HepG2 (cell line): ENCODE results near the gene RAB28. TPM values are rescaled to one million over a fixed set of nuclear protein-coding genes. Genes with fewer than 3 reads are reported as not detected.
"Not testable (repeated sequence)": the region's sequence is repeated elsewhere in the genome, so short reads cannot be mapped to it uniquely, and the experiment has no call there.

Experiments used
- ATAC-seq: fragments of 200-7000 bp; cut with Tn5 transposase; 3 replicates; pipeline ENCODE4 v1.9.1; 2020; ENCODE audit warnings: mild to moderate bottlenecking, moderate library complexity
- BruUV-seq: library from RNA; stranded (reverse); fragments of 400-500 nt; replicated peaks from 2 replicates; lab custom pipeline; 2021; lab: Mats Ljungman, UMichigan
- CTCF ChIA-PET: fragments of 300-600 bp; formaldehyde crosslinking; extraction: SDS; loops from one replicate; lab custom pipeline; 2021; ENCODE audit warnings: low total read pairs, inconsistent platforms, low intra/inter-chr PET ratio; lab: Yijun Ruan, JAX
- POLR2A ChIA-PET: fragments of 350-600 bp; sonication (Branson Sonifier 250); formaldehyde crosslinking; loops from one replicate; lab custom pipeline; 2020; ENCODE audit warnings: antibody characterized with exemption, inconsistent platforms; lab: Yijun Ruan, JAX
- DNase-seq: peaks from one replicate; pipeline ENCODE4 v3.0.0-alpha.2; 2015; ENCODE audit warnings: low spot score
- FAIRE-seq: peaks from 3 replicates; lab custom pipeline; 2011; peaks lifted over from hg19 to GRCh38; lab: Jason Lieb, UNC
- H2AFZ ChIP-seq: one replicate; pipeline ENCODE4 v1.6.1; 2011; ENCODE audit warnings: low read length, inconsistent platforms
- H3K27ac ChIP-seq: fragments of 300-600 bp; 3 replicates; pipeline ENCODE4 v1.8.0; 2011; ENCODE audit warnings: mixed run types, mild to moderate bottlenecking, mixed read lengths, low read length, inconsistent platforms; ENCODE audit not compliant: insufficient read depth; ENCODE audit errors: extremely low read length
- H3K27me3 ChIP-seq, 2 experiments: fragments of 200-600 bp in 1 of 2; 2 replicates in 1 of 2; 3 replicates in 1 of 2; pipeline versions ENCODE4 v1.6.0 to v1.8.0; 2011; ENCODE audit warnings: low read length in 2 of 2, mild to moderate bottlenecking in 2 of 2, moderate library complexity in 2 of 2, inconsistent platforms in 1 of 2; ENCODE audit not compliant: insufficient read depth in 2 of 2, control insufficient read depth in 1 of 2
- H3K36me3 ChIP-seq, 2 experiments: fragments of 200-600 bp in 1 of 2; replicated peaks in 1 of 2; 2 replicates in 1 of 2; 3 replicates in 1 of 2; pipeline versions ENCODE4 v1.5.1 to v1.8.0; 2011; ENCODE audit warnings: low read length in 2 of 2, inconsistent platforms in 1 of 2; ENCODE audit not compliant: insufficient read depth in 2 of 2, control insufficient read depth in 1 of 2
- H3K4me1 ChIP-seq: 2 replicates; pipeline ENCODE4 v1.5.1; 2012; ENCODE audit warnings: low read length, inconsistent platforms; ENCODE audit not compliant: insufficient read depth
- H3K4me2 ChIP-seq: 2 replicates; pipeline ENCODE4 v1.6.0; 2011; ENCODE audit warnings: low read depth, low read length, inconsistent platforms
- H3K4me3 ChIP-seq, 3 experiments: fragments of 200-600 bp in 1 of 3; sonication (generic), shearing (Covaris generic) in 1 of 3; replicated peaks in 1 of 3; 2 replicates each; pipeline ENCODE4 v1.5.1; 2011 to 2016; ENCODE audit warnings: low read length in 3 of 3, inconsistent platforms in 2 of 3, low read depth in 2 of 3, mild to moderate bottlenecking in 2 of 3, control low read depth in 1 of 3, mixed read lengths in 1 of 3; ENCODE audit not compliant: insufficient read depth in 1 of 3
- H3K79me2 ChIP-seq: one replicate; pipeline ENCODE4 v1.6.1; 2011; ENCODE audit warnings: low read length, inconsistent platforms; ENCODE audit not compliant: insufficient read depth
- H3K9ac ChIP-seq: 2 replicates; pipeline ENCODE4 v1.6.0; 2011; ENCODE audit warnings: mild to moderate bottlenecking, low read depth, low read length, inconsistent platforms; ENCODE audit not compliant: insufficient read depth
- H3K9me3 ChIP-seq: 2 replicates; pipeline ENCODE4 v1.5.1; 2012; ENCODE audit warnings: mild to moderate bottlenecking, low read length
- H4K20me1 ChIP-seq: 2 replicates; pipeline ENCODE4 v1.6.0; 2011; ENCODE audit warnings: inconsistent platforms, mild to moderate bottlenecking, low read length, moderate library complexity; ENCODE audit not compliant: insufficient read depth
- HIVEP1 ChIP-seq: sonication (generic); formaldehyde crosslinking; IDR thresholded peaks from 2 replicates; pipeline ENCODE4 v1.4.0; 2020; ENCODE audit warnings: mild to moderate bottlenecking, missing genetic modification reagents
- HNRNPUL1 ChIP-seq: fragments of 200-400 bp; formaldehyde crosslinking; IDR thresholded peaks from 2 replicates; pipeline ENCODE4 v1.6.1; 2017; ENCODE audit warnings: low read depth, mild to moderate bottlenecking, low read length, moderate library complexity
- MIER2 ChIP-seq: IDR thresholded peaks from 2 replicates; pipeline ENCODE4 v1.6.1; 2016; ENCODE audit warnings: missing biosample characterization, missing genetic modification reagents
- PHF21A ChIP-seq: sonication (generic); formaldehyde crosslinking; IDR thresholded peaks from 2 replicates; pipeline ENCODE4 v1.5.0; 2020; ENCODE audit warnings: mild to moderate bottlenecking, missing genetic modification reagents
- REXO4 ChIP-seq: sonication (generic); formaldehyde crosslinking; IDR thresholded peaks from 2 replicates; pipeline ENCODE4 v1.8.0; 2022; ENCODE audit warnings: missing genetic modification reagents, mild to moderate bottlenecking, borderline replicate concordance
- ZNF333 ChIP-seq: sonication (generic); formaldehyde crosslinking; IDR thresholded peaks from 2 replicates; pipeline ENCODE4 v1.4.0; 2020; ENCODE audit warnings: mild to moderate bottlenecking, missing genetic modification reagents, borderline replicate concordance
- ZNF350 ChIP-seq: sonication (generic); formaldehyde crosslinking; IDR thresholded peaks from 2 replicates; pipeline ENCODE4 v1.4.0; 2020; ENCODE audit warnings: mild to moderate bottlenecking, low read depth, missing genetic modification reagents, borderline replicate concordance
- ZNF562 ChIP-seq: sonication (generic); formaldehyde crosslinking; IDR thresholded peaks from 2 replicates; pipeline ENCODE4 v1.8.0; 2022; ENCODE audit warnings: missing genetic modification reagents, borderline replicate concordance
- ZNF605 ChIP-seq: sonication (generic); formaldehyde crosslinking; IDR thresholded peaks from 2 replicates; pipeline ENCODE4 v1.8.0; 2022; ENCODE audit warnings: mild to moderate bottlenecking, missing genetic modification reagents
- ZSCAN20 ChIP-seq: sonication (generic); formaldehyde crosslinking; IDR thresholded peaks from 2 replicates; pipeline ENCODE4 v1.4.0; 2020; ENCODE audit warnings: missing genetic modification reagents, mild to moderate bottlenecking, borderline replicate concordance
- WGBS: methylation state at CpG from one replicate; pipeline ENCODE4 v1.1.6; 2017; ENCODE audit warnings: low lambda C conversion rate; 5-methylcytosine and 5-hydroxymethylcytosine counted together
- in situ Hi-C: cut with HindIII; loops from 2 replicates; pipeline ENCODE4 v1.10.0; 2017; ENCODE audit warnings: low pct_unique_long_range_greater_than_20kb; ENCODE audit not compliant: extremely low pct_ligation_motif_present
- intact Hi-C: fragments of 100-400 bp; cut with micrococcal nuclease; formaldehyde crosslinking; loops from one replicate; pipeline ENCODE4 v1.10.0; 2022; ENCODE audit not compliant: unreplicated experiment
- polyA plus RNA-seq, 8 experiments: library from polyadenylated mRNA; depleted of rRNA in 3 of 8; stranded (reverse) in 7 of 8; unstranded in 1 of 8; fragments of >200 nt; fragmentation: Illumina TruSeq in 4 of 8; extraction: Trizol in 4 of 8; gene quantifications; 2 replicates each; pipeline versions ENCODE4 v1.2.1 to v1.2.3, GENCODE V29; 2011 to 2016; ENCODE audit warnings: low read depth in 4 of 8, missing spikeins in 1 of 8, mixed read lengths in 1 of 8; ENCODE audit not compliant: insufficient read depth in 1 of 8
- total RNA-seq, 5 experiments: library from RNA; depleted of rRNA; stranded (reverse); fragments of >200 nt; fragmentation: Illumina TruSeq; extraction: Trizol; gene quantifications; 2 replicates each; pipeline ENCODE4 v1.2.3, GENCODE V29; 2016; ENCODE audit warnings: low read depth in 1 of 5
- TF ChIP-seq, protein P1 (sequence below): sonication (generic); formaldehyde crosslinking; conservative IDR thresholded peaks from 2 replicates; pipeline ENCODE4 v1.4.0; 2020; ENCODE audit warnings: mild to moderate bottlenecking, missing genetic modification reagents, moderate library complexity

Gene RAB28
- total and polyA plus RNA-seq, 2 of the 13 experiments (the other 11 are each of a cell fraction or from before 2014, with no cell fraction given): 11.8 to 18.2 TPM

DNA sequence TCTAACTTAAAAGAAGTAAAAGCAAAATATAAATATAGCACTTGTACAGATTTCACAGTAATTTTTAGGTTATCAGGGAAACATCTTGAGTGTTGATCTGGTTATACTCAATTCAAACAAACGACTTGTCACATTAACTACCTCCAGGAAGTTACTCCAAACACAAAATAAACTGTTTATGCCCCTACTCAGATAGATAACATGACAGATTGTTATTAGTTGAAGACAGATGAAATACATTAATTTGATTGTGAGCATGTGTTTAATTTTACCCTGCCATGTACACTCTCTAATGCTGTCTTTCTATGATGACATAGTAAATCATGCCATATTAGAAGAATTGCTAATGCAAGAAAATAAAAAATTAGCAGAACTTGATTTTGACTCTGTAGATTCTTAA lies 88.0 kb downstream of the RAB28 start:
- POLR2A ChIA-PET: no interaction called here
- 97% methylated on average over 1 of the region's 1 CpG for WGBS
- no peaks in the 10 kb centered on the region for H3K9me3 ChIP-seq
- no peaks in the 10 kb centered on the region for H4K20me1 ChIP-seq
- DNase-seq (no peak), FAIRE-seq (no peak), ATAC-seq (no peak)
- no peaks in the 10 kb centered on the region for H3K36me3 ChIP-seq
- intact Hi-C loops: no loop called here
- no TSS peak for BruUV-seq
- CTCF ChIA-PET: no interaction called here
- H3K79me2 ChIP-seq: no peaks in the 10 kb centered on the region
- H3K27ac ChIP-seq: no peak overlapping the region
- H3K4me1 ChIP-seq: no peaks in the 10 kb centered on the region
- H3K4me2 ChIP-seq: no peak overlapping the region
- TF ChIP-seq ZNF350 (CRISPR knock-in tag) (no peak), ZSCAN20 (no peak), MIER2 (CRISPR knock-in tag) (no peak), ZNF562 (no peak), HIVEP1 (CRISPR knock-in tag) (no peak), PHF21A (CRISPR knock-in tag) (no peak), HNRNPUL1 (no peak), ZNF605 (CRISPR knock-in tag) (no peak), ZNF333 (CRISPR knock-in tag) (no peak), REXO4 (CRISPR knock-in tag) (no peak)
- TF ChIP-seq, protein P1, sequence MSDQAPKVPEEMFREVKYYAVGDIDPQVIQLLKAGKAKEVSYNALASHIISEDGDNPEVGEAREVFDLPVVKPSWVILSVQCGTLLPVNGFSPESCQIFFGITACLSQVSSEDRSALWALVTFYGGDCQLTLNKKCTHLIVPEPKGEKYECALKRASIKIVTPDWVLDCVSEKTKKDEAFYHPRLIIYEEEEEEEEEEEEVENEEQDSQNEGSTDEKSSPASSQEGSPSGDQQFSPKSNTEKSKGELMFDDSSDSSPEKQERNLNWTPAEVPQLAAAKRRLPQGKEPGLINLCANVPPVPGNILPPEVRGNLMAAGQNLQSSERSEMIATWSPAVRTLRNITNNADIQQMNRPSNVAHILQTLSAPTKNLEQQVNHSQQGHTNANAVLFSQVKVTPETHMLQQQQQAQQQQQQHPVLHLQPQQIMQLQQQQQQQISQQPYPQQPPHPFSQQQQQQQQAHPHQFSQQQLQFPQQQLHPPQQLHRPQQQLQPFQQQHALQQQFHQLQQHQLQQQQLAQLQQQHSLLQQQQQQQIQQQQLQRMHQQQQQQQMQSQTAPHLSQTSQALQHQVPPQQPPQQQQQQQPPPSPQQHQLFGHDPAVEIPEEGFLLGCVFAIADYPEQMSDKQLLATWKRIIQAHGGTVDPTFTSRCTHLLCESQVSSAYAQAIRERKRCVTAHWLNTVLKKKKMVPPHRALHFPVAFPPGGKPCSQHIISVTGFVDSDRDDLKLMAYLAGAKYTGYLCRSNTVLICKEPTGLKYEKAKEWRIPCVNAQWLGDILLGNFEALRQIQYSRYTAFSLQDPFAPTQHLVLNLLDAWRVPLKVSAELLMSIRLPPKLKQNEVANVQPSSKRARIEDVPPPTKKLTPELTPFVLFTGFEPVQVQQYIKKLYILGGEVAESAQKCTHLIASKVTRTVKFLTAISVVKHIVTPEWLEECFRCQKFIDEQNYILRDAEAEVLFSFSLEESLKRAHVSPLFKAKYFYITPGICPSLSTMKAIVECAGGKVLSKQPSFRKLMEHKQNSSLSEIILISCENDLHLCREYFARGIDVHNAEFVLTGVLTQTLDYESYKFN: no peak
- no peak overlapping the region for H2AFZ ChIP-seq
- in situ Hi-C loops: no loop called here
- no peak overlapping the region for H3K4me3 ChIP-seq
- no peaks in the 10 kb centered on the region for H3K27me3 ChIP-seq
- H3K9ac ChIP-seq: no peak overlapping the region

DNA sequence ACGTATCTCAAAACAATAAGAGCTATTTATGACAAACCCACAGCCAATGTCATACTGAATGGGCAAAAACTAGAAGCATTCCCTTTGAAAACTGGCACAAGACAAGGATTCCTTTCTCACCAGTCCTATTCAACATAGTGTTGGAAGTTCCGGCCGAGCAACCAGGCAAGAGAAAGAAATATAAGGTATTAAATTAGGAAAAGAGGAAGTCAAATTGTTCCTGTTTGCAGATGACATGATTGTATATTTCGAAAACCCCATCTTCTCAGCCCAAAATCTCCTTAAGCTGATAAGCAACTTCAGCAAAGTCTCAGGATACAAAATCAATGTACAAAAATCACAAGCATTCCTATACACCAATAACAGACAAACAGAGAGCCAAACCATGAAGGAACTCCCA lies 94.2 kb downstream of the RAB28 start:
- H3K4me3 ChIP-seq, H2AFZ ChIP-seq, H3K27ac ChIP-seq, H3K27me3 ChIP-seq, H3K9me3 ChIP-seq, H3K4me2 ChIP-seq, intact Hi-C loops, DNase-seq, POLR2A ChIA-PET, H3K79me2 ChIP-seq, H3K36me3 ChIP-seq, H3K9ac ChIP-seq, H3K4me1 ChIP-seq, CTCF ChIA-PET, ATAC-seq, H4K20me1 ChIP-seq, BruUV-seq, in situ Hi-C loops, FAIRE-seq: not testable (repeated sequence)
- WGBS: 98% methylated on average over 4 of the region's 4 CpGs
